A673 (cell line): ENCODE measurements around the gene NT5C3B.

Experiments
- CTCF ChIP-seq: fragments of 300-800, 200-600 bp; sonication (generic); conservative IDR thresholded peaks from 2 replicates; pipeline ENCODE4 v1.5.1; 2017; ENCODE audit warnings: low read depth, mild to moderate bottlenecking, antibody characterized with exemption, low read length, moderate library complexity, mixed read lengths
- EZH2 ChIP-seq: fragments of 200-600 bp; sonication (generic); IDR thresholded peaks from 2 replicates; pipeline ENCODE4 v1.6.1; 2017; ENCODE audit warnings: borderline replicate concordance, low read depth, mild to moderate bottlenecking, mixed read lengths, antibody characterized with exemption, low read length; ENCODE audit not compliant: poor library complexity, severe bottlenecking

- peak; percentile 79 for TF ChIP-seq CTCF
- TF ChIP-seq EZH2, result no peak
Measured at GRCh38 chr17:41801374-41802271, 34.4 kb downstream of the NT5C3B start.
